Neutrophil (primary cell): ENCODE measurements around the gene DEFB123.

ENCODE experiments used
- H3K27ac ChIP-seq: fragments of 200-600 bp; sonication (generic); 2 replicates; pipeline ENCODE4 v1.5.1; 2016; ENCODE audit warnings: mild to moderate bottlenecking, moderate library complexity
- H3K27me3 ChIP-seq: fragments of 200-600 bp; sonication (generic); 2 replicates; pipeline ENCODE4 v1.6.0; 2016; ENCODE audit warnings: mild to moderate bottlenecking
- H3K36me3 ChIP-seq: fragments of 200-600 bp; sonication (generic); 2 replicates; pipeline ENCODE4 v1.5.1; 2017
- H3K4me1 ChIP-seq, 2 experiments: fragments of 200-600 bp in 1 of 2; sonication (generic) in 1 of 2; 1 replicate in 1 of 2; 2 replicates in 1 of 2; pipeline versions ENCODE4 v1.5.1 to v1.6.1; 2013 to 2016; ENCODE audit warnings: low read depth in 1 of 2, low read length in 1 of 2, mild to moderate bottlenecking in 1 of 2, moderate library complexity in 1 of 2; ENCODE audit not compliant: control insufficient read depth in 1 of 2, insufficient read depth in 1 of 2
- H3K4me3 ChIP-seq, 2 experiments: fragments of 200-600 bp in 1 of 2; sonication (generic) in 1 of 2; 1 replicate in 1 of 2; 2 replicates in 1 of 2; pipeline ENCODE4 v1.5.1; 2013 to 2016; ENCODE audit warnings: low read depth in 1 of 2, low read length in 1 of 2, mild to moderate bottlenecking in 1 of 2, moderate library complexity in 1 of 2
- H3K9me3 ChIP-seq: fragments of 200-600 bp; sonication (generic); 2 replicates; pipeline ENCODE4 v1.5.1; 2016
- CTCF ChIP-seq: fragments of 200-600 bp; sonication (generic); IDR thresholded peaks from 2 replicates; pipeline ENCODE4 v1.5.1; 2016; ENCODE audit warnings: antibody characterized with exemption

Gene DEFB123

GRCh38 chr20:31489152-31489551 lies 48.7 kb downstream of the DEFB123 start:
- Histone ChIP-seq H3K27ac (no peak overlapping the region), H3K4me1 (no peaks in the 10 kb centered on the region), H3K9me3 (no peaks in the 10 kb centered on the region), H3K27me3 (peaks cover 51% of the 10 kb centered on the region), H3K36me3 (no peaks in the 10 kb centered on the region), H3K4me3 (no peak overlapping the region)
- no peak for TF ChIP-seq CTCF

- TF ChIP-seq CTCF: no peak
- H3K36me3 ChIP-seq: no peaks in the 10 kb centered on the region
- peaks cover 44% of the 10 kb centered on the region for H3K27me3 ChIP-seq
- no peaks in the 10 kb centered on the region for H3K4me1 ChIP-seq
- H3K27ac ChIP-seq: no peak overlapping the region
- H3K9me3 ChIP-seq: no peaks in the 10 kb centered on the region
- H3K4me3 ChIP-seq: no peak overlapping the region
These were observed 50.3 kb downstream of the DEFB123 start for GRCh38 chr20:31490752-31491151.

- no peaks in the 10 kb centered on the region for H3K36me3 ChIP-seq
- H3K27me3 ChIP-seq: peaks cover 39% of the 10 kb centered on the region
- H3K27ac ChIP-seq: no peak overlapping the region
- H3K4me3 ChIP-seq: no peak overlapping the region
- H3K4me1 ChIP-seq: no peaks in the 10 kb centered on the region
- TF ChIP-seq CTCF: no peak
- no peaks in the 10 kb centered on the region for H3K9me3 ChIP-seq
These were observed 53.7 kb downstream of the DEFB123 start for GRCh38 chr20:31494131-31494530.

- Histone ChIP-seq H3K4me1 (no peaks in the 10 kb centered on the region), H3K27me3 (peaks cover 47% of the 10 kb centered on the region), H3K9me3 (no peaks in the 10 kb centered on the region), H3K27ac (no peak overlapping the region), H3K4me3 (no peak overlapping the region), H3K36me3 (no peaks in the 10 kb centered on the region)
- TF ChIP-seq CTCF: no peak
These were observed 56.4 kb downstream of the DEFB123 start for GRCh38 chr20:31496761-31497295.

GRCh38 chr20:31497838-31498540 lies 57.6 kb downstream of the DEFB123 start:
- H3K4me3 ChIP-seq: no peak overlapping the region
- peaks cover 0 to 1% of the 10 kb centered on the region in 2 experiments for H3K4me1 ChIP-seq
- H3K36me3 ChIP-seq: no peaks in the 10 kb centered on the region
- peaks cover 46% of the 10 kb centered on the region for H3K27me3 ChIP-seq
- no peaks in the 10 kb centered on the region for H3K9me3 ChIP-seq
- no peak for TF ChIP-seq CTCF
- no peak overlapping the region for H3K27ac ChIP-seq
